Panc1 (cell line): Measurements from ENCODE around the gene PHC2. TPM values are rescaled to one million over a fixed set of nuclear protein-coding genes. Genes with fewer than 3 reads are reported as not detected.

ENCODE experiments used
- ATAC-seq: fragments of 200-7000 bp; cut with Tn5 transposase; 2 replicates; pipeline ENCODE4 v1.9.1; 2020; ENCODE audit warnings: mild to moderate bottlenecking, moderate library complexity
- BruUV-seq: library from RNA; stranded (reverse); fragments of 400-500 nt; replicated peaks from 2 replicates; lab custom pipeline; 2021; lab: Mats Ljungman, UMichigan
- CTCF ChIA-PET: fragments of 300-600 bp; sonication (Branson Sonifier 250); formaldehyde crosslinking; loops from one replicate; lab custom pipeline; 2022; ENCODE audit warnings: antibody characterized with exemption; lab: Charles Lee
- POLR2A ChIA-PET: fragments of 300-600 bp; sonication (Branson Sonifier 250); formaldehyde crosslinking; loops from one replicate; lab custom pipeline; 2022; ENCODE audit warnings: antibody characterized with exemption; lab: Charles Lee
- DNase-seq: peaks from one replicate; pipeline ENCODE4 v3.0.0-alpha.2; 2010; ENCODE audit warnings: low read depth, low spot score
- H3K27ac ChIP-seq: 2 replicates; pipeline ENCODE4 v1.5.1; 2011; ENCODE audit warnings: mild to moderate bottlenecking, low read length, inconsistent platforms
- H3K27me3 ChIP-seq: fragments of 200-500 bp; sonication (Bioruptor generic); 2 replicates; pipeline ENCODE4 v1.6.0; 2014; ENCODE audit warnings: low read length, inconsistent platforms; ENCODE audit not compliant: control insufficient read depth, insufficient read depth
- H3K36me3 ChIP-seq: fragments of 200-500 bp; sonication (Bioruptor generic); 2 replicates; pipeline ENCODE4 v1.5.1; 2014; ENCODE audit warnings: inconsistent platforms, mild to moderate bottlenecking, low read length, moderate library complexity; ENCODE audit not compliant: control insufficient read depth, insufficient read depth
- H3K4me1 ChIP-seq: 2 replicates; pipeline ENCODE4 v1.5.1; 2011; ENCODE audit warnings: inconsistent platforms, mild to moderate bottlenecking, low read length, moderate library complexity; ENCODE audit not compliant: control insufficient read depth, insufficient read depth
- H3K4me3 ChIP-seq, 2 experiments: 2 replicates each; pipeline ENCODE4 v1.5.1; 2011 to 2012; ENCODE audit warnings: low read depth in 2 of 2, low read length in 2 of 2, mild to moderate bottlenecking in 2 of 2, inconsistent platforms in 1 of 2, moderate library complexity in 1 of 2
- H3K9me3 ChIP-seq: fragments of 200-500 bp; sonication (Bioruptor generic); 2 replicates; pipeline ENCODE4 v1.5.1; 2014; ENCODE audit warnings: low read depth, mild to moderate bottlenecking, inconsistent platforms, low read length, moderate library complexity; ENCODE audit not compliant: control insufficient read depth, insufficient read depth
- CTCF ChIP-seq: fragments of 450-650 bp; IDR thresholded peaks from 2 replicates; pipeline ENCODE4 v1.5.1; 2017; ENCODE audit warnings: mild to moderate bottlenecking
- POLR2AphosphoS5 ChIP-seq: IDR thresholded peaks from 2 replicates; pipeline ENCODE4 v1.6.1; 2012; ENCODE audit warnings: mild to moderate bottlenecking, low read depth, low read length, moderate library complexity
- REST ChIP-seq, 2 experiments: IDR thresholded peaks; 2 replicates each; pipeline ENCODE4 v1.6.1; 2011 to 2012; ENCODE audit warnings: low read depth in 2 of 2, control low read depth in 1 of 2, low read length in 1 of 2, mild to moderate bottlenecking in 1 of 2, moderate library complexity in 1 of 2; ENCODE audit not compliant: insufficient read depth in 1 of 2
- SIN3A ChIP-seq: IDR thresholded peaks from 2 replicates; pipeline ENCODE4 v1.6.1; 2012; ENCODE audit warnings: low read depth, mild to moderate bottlenecking, low read length, moderate library complexity, borderline replicate concordance; ENCODE audit not compliant: insufficient read depth
- TCF7L2 ChIP-seq: IDR thresholded peaks from 2 replicates; pipeline ENCODE4 v1.6.1; 2011; ENCODE audit warnings: mild to moderate bottlenecking, low read depth, low read length, inconsistent platforms
- in situ Hi-C: cut with HindIII; loops from 2 replicates; pipeline ENCODE4 v1.10.0; 2016; ENCODE audit warnings: low sequenced_read_pairs, low pct_unique_long_range_greater_than_20kb
- intact Hi-C: fragments of 100-400 bp; cut with micrococcal nuclease; formaldehyde crosslinking; loops from one replicate; pipeline ENCODE4 v1.10.0; 2022; ENCODE audit not compliant: unreplicated experiment
- total RNA-seq: library from RNA; stranded (reverse); gene quantifications from one replicate; pipeline ENCODE4 v1.2.1, GENCODE V29; 2021; ENCODE audit not compliant: unreplicated experiment

PHC2 gene
- total RNA-seq, 1 experiment from 2014 or later, result 122 TPM

- CTCF ChIA-PET, result no interaction called here
- H3K9me3 ChIP-seq, result no peaks in the 10 kb centered on the region
- no TSS peak for BruUV-seq
- POLR2A ChIA-PET, result no interaction called here
- H3K27me3 ChIP-seq, result no peaks in the 10 kb centered on the region
- H3K4me1 ChIP-seq, result peaks cover 23% of the 10 kb centered on the region
- no peak for DNase-seq
- in situ Hi-C loops, result no loop called here
- no peak overlapping the region for H3K27ac ChIP-seq
- intact Hi-C loops, result no loop called here
- TF ChIP-seq SIN3A, result no peak
- no peak for TF ChIP-seq REST (IDR thresholded peaks at IDR 0.05; ENCODE audit: insufficient read depth in 1 of 2, low read depth in 2 of 2, low read length in 1 of 2)
- no peak for TF ChIP-seq CTCF
- TF ChIP-seq TCF7L2, result no peak
- TF ChIP-seq POLR2AphosphoS5, result no peak
- H3K36me3 ChIP-seq, result peaks cover 60% of the 10 kb centered on the region
- peak; percentile 19; the same call in 1 of the 2 replicates for ATAC-seq
- H3K4me3 ChIP-seq, result no peak overlapping the region
These were observed 103.1 kb downstream of the PHC2 start for GRCh38 chr1:33327587-33328325.

- in situ Hi-C loops, result no loop called here
- Histone ChIP-seq H3K9me3 (no peaks in the 10 kb centered on the region), H3K36me3 (peaks cover 57% of the 10 kb centered on the region), H3K4me1 (peaks cover 14% of the 10 kb centered on the region), H3K4me3 (no peak overlapping the region), H3K27ac (no peak overlapping the region), H3K27me3 (no peaks in the 10 kb centered on the region)
- DNase-seq, result no peak
- ChIA-PET POLR2A (no interaction called here), CTCF (no interaction called here)
- ATAC-seq, result no peak
- intact Hi-C loops, result no loop called here
- BruUV-seq, result no TSS peak
- no peak for TF ChIP-seq REST (IDR thresholded peaks at IDR 0.05; ENCODE audit: insufficient read depth in 1 of 2, low read depth in 2 of 2, low read length in 1 of 2)
- no peak for TF ChIP-seq CTCF
- TF ChIP-seq POLR2AphosphoS5, result no peak
- no peak for TF ChIP-seq SIN3A
- TF ChIP-seq TCF7L2, result no peak
These were observed 104.1 kb downstream of the PHC2 start for GRCh38 chr1:33326785-33327184.
